GM12874 (cell line): ENCODE results near the gene ZNF341.

ENCODE experiments used
- CTCF ChIP-seq: IDR thresholded peaks from 2 replicates; pipeline ENCODE4 v1.5.1; 2011; ENCODE audit warnings: low read depth, mild to moderate bottlenecking, control low read depth, low read length, moderate library complexity; ENCODE audit not compliant: insufficient read depth

Gene ZNF341

GRCh38 chr20:33744181-33744580 is 12.4 kb downstream of the ZNF341 start:
- no peak for TF ChIP-seq CTCF

GRCh38 chr20:33744773-33745385 is 13.1 kb downstream of the ZNF341 start:
- TF ChIP-seq CTCF = no peak

- TF ChIP-seq CTCF = no peak
Observed at GRCh38 chr20:33746325-33746998, 14.7 kb downstream of the ZNF341 start.

GRCh38 chr20:33751775-33752174 is 20.0 kb downstream of the ZNF341 start:
- no peak for TF ChIP-seq CTCF

GRCh38 chr20:33753143-33753542 is 21.3 kb downstream of the ZNF341 start:
- TF ChIP-seq CTCF = no peak

- no peak for TF ChIP-seq CTCF
Observed at GRCh38 chr20:33753763-33754162, 22.0 kb downstream of the ZNF341 start.

GRCh38 chr20:33757046-33757445 is 25.2 kb downstream of the ZNF341 start:
- no peak for TF ChIP-seq CTCF
